Activated CD4-positive, alpha-beta T cell treated with anti-CD3 and anti-CD28 coated beads for 48 hours (primary cell): Measurements from ENCODE around the gene ARHGEF10L.
"Not testable (repeated sequence)": the region's sequence is repeated elsewhere in the genome, so short reads cannot be mapped to it uniquely, and the experiment has no call there.

ENCODE experiments used
- DNase-seq: peaks from one replicate; pipeline ENCODE4 v3.0.0-alpha.2; 2020

Gene ARHGEF10L, protein sequence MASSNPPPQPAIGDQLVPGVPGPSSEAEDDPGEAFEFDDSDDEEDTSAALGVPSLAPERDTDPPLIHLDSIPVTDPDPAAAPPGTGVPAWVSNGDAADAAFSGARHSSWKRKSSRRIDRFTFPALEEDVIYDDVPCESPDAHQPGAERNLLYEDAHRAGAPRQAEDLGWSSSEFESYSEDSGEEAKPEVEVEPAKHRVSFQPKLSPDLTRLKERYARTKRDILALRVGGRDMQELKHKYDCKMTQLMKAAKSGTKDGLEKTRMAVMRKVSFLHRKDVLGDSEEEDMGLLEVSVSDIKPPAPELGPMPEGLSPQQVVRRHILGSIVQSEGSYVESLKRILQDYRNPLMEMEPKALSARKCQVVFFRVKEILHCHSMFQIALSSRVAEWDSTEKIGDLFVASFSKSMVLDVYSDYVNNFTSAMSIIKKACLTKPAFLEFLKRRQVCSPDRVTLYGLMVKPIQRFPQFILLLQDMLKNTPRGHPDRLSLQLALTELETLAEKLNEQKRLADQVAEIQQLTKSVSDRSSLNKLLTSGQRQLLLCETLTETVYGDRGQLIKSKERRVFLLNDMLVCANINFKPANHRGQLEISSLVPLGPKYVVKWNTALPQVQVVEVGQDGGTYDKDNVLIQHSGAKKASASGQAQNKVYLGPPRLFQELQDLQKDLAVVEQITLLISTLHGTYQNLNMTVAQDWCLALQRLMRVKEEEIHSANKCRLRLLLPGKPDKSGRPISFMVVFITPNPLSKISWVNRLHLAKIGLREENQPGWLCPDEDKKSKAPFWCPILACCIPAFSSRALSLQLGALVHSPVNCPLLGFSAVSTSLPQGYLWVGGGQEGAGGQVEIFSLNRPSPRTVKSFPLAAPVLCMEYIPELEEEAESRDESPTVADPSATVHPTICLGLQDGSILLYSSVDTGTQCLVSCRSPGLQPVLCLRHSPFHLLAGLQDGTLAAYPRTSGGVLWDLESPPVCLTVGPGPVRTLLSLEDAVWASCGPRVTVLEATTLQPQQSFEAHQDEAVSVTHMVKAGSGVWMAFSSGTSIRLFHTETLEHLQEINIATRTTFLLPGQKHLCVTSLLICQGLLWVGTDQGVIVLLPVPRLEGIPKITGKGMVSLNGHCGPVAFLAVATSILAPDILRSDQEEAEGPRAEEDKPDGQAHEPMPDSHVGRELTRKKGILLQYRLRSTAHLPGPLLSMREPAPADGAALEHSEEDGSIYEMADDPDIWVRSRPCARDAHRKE (N-terminal part only)

DNA sequence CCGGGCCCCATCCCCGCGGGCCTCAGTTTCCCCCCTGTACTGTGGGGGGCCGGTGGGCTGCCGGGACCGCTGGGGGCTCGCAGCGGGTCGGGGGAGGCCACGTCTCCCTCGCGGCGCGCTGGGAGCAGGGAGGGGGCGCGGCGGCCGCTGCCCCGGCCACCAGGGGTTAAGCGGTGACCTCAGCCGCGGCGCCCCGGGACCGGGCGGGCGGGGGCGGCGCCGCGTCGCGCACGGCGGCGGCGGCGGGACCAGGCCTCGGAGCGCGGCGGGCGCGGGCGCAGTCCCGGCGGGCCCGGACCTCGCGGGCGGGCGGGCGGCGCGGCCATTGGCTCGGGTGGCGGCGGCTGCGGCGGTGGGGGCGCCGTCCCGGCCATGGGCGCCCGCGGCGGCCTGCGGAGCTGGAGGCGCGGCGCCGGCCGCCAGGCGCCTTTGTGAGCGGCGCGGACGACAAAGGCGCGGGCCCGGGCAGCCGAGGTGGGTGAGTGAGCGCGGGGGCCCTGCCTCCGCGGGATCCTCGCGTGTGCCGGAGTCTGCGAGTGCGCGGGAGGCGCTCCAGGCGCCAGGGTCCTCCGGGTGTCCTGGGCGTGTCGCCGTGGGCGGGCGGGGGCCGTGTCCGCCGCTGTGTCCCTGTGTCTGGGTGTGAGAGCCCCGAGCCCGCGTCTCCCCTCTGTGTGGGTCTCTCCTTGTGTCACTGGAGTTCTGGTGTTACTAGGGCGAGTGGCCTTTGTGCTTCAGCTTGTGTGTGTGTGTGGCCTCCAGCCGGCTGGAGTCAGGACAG is at the start of gene ARHGEF10L:
Gene ARHGEF10L, plus strand, starts transcription at position 222 of the 778 bp plus-strand sequence. CDS start 40,898 bp downstream, outside the sequence.
- no peak for DNase-seq

DNA sequence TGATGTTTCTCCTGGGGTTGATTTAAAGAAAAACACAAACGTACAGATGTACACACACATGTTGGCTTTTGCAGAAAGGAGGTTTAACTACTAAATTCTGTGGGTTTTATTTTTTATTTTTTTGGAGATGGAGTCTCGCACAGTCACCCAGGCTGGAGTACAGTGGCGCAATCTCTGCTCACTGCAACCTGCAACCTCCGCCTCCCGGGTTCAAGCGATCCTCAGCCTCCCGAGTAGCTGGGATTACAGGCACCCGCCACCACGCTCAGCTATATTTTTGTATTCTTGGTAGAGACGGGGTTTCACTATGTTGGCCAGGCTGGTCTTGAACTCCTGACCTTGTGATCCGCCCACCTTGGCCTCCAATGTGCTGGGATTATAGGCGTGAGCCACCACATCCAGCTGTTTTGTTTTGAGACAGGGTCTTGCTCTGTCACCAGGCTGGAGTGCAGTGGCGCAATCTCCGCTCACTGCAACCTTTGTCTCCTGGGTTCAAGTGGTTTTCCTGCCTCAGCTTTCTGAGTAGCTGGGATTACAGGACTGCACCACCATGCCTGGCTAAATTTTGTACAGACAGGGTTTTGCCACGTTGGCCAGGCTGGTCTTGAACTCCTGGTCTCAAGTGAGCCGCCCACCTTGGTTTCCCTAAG is 49.6 kb upstream of the ARHGEF10L start:
- not testable (repeated sequence) for DNase-seq

DNA sequence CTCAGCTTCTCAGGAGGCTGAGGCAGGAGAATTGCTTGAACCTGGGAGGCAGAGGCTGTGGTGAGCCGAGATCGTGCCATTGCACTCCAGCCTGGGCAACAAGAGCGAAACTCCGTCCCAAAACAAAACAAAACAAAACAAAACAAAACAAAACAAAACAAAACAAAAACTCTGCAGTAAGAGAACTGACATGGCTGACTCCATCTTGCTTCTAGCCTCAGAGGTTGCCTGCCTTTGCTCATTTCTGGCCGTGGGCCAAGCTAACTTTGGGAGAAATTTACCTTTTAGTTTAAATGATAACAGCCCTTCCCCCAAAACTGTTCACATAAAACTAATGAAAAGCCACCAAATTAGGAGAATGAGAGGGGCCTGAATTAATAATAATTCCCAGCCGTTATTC is 48.8 kb upstream of the ARHGEF10L start:
- not testable (repeated sequence) for DNase-seq

DNA sequence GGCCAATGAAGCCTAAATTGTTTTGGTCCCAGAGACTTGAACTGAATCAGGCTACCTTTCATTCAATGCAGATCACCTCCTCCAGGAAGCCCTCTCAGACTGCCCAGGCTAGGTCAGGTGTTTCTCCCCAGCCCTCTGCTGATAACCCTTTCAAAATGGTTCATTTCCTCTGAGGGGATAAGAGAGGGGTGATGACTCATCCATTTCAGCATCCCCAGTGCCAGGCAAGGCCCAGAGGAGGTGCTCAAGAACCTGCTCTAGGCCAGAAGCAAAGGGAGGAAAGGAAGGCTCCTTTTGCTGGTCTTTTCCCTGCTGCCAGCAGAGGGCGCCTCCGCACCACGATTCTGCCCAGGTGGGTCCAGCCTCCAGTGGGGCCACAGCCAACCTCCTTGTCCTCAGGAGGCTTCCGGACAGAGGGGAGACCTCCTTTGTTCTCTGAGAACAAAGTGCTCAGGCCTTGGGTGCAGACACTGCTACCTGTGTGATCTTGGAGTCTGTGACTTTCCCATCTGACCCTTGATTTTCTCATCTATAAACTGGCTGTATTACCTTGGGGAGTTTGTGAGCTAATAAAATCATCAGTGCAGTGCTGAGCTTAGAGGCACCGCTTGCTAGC is 45.3 kb upstream of the ARHGEF10L start:
- peak; percentile 82 for DNase-seq

DNA sequence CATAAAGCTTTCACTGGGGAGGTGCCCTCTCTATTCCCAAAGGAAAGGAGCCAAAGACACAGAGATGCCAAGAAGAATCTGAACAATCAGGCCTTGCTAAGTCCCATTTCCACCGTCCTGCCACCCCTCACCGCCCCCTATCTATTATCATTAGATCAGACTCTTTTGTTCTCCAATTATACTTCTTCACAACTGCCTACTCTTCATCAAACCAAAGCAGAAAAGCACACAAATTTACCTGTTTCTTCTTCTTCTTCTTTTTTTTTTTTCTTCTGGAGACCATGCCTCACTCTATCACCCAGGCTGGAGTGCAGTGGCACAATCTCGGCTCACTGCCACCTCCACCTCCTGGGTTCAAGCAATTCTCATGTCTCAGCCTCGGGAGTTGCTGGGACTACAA is 43.1 kb upstream of the ARHGEF10L start:
- DNase-seq, result no peak

DNA sequence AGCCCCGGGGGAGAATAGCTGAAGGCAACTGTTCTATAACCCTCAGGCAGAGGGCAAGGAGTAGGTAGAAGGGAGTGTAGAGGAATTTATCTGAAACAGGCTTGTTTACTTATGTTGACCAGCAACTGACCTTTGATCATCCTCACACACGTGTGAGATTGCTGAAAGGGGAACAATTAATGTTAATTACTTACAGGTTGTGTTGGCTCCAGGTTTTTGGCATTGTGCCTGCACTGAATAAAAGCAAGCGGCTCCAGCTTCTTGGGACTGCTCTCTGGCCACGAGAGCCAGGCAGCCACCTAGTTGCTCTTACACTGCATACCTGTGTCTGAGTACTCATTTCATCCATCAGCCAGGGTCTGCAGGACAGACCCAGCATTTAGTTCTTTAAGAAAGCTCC is 41.3 kb upstream of the ARHGEF10L start:
- no peak for DNase-seq

DNA sequence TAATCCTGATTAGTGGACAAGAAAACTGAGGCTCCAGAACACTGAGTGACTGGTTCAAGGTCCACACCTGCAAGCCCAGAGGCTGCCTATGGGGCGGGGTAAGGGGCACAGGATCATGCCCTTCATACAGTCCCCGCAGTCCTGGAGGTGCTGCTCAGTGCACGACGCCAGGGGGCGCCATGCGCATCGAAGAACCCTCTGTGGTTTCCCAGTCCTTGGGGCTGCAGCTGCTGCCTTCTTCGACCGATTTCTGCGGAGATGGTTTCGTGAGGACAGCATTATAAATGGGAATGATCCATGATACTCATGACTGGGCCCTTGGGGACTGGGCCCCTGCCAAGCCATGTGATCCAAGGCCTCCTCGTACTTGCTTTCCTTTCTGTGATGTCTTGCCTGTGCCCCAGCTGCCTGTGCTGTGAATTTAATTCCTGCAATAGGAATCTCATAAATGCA is 37.1 kb upstream of the ARHGEF10L start:
- peak; percentile 81 for DNase-seq

DNA sequence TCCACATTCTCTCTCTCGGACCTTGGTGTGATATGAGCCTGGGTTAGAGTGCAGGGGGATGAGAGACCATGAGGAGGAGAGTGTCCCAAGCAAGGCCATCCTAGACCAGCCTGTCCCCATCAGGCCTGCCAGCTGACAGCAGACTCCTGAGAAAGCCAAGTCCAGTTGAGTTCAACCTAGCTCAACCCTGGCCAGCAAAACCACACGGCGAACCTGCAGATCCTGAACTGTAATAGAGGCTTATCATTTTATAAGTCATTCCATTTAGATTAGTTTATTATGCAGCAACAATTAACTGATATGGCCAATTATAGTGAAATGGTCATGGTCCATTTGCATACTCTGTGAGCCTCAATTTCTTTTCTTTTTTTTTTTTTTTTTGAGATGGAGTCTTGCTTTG is 36.4 kb upstream of the ARHGEF10L start:
- DNase-seq, result no peak

DNA sequence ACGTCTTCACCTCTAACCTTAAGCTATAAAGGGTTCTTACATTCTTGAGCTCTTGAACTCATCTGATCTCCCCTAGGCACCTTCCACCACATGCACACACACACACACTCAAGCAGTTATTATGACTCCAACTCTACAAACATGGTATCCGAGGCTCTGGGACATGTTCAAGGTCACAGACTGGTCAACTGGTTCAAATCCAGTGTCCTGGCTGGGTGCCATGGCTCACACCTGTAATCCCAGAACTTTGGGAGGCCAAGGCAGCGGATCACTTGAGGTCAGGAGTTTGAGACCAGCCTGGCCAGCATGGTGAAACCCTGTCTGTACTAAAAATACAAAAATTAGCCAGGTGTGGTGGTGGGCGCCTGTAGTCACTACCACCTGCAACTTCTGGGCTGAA is 32.3 kb upstream of the ARHGEF10L start:
- not testable (repeated sequence) for DNase-seq

DNA sequence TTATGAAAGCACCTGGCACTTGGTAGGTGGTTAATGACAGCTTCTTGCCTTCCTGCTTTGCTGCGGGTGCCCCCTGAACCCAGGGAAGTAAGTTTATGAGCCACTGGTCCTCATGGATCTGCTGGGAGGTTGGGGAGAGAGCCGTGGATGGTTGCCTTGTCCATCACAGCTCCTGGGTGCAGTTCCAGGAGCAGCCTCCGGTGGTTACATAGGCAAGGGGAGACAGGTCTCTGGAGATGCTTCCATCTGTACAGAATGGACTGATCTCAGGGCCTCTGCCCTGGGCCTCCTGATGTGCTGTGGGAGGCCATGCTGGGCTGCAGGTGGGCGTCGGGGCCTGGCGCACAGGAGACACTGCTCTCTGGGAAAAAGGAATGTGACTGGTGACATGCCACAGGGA is 31.6 kb upstream of the ARHGEF10L start:
- DNase-seq, result peak; percentile 3

DNA sequence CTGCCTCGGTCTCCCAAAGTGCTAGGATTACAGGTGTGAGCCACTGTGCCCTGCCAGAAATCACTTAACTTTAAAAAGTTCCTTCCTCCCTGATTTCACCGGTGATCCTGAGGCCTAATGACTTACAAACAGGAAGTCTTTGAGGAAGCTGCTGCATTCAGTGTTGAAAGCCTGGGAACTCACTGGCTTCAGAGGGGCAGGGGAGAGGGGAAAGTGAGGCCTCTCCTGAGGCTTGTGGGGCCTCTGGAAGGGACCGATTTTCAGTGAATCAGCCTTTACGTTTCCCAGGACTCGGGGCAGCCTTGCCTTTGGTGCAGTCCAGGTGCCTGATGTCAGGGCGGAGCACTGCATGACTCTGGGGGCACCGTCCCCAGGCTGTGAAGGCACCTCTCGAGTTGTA is 30.1 kb upstream of the ARHGEF10L start:
- DNase-seq, result no peak

DNA sequence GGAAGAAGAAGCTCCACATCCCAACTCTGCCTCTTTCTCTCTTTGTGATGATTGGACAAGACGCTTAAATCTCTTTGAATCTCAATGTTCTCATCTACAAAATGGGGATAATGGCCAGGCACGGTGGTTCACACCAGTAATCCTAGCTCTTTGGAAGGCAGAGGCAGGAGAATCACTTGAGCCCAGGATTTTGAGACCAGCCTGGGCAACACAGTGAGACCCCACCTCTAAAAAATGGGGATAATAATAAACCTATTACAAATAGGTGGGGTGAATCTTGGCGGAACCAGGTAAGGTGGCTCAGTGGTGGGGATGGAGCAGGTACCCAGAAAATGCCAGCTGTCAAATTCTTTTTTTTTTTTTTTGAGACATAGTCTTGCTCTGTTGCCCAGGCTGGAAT is 29.4 kb upstream of the ARHGEF10L start:
- DNase-seq, result no peak

DNA sequence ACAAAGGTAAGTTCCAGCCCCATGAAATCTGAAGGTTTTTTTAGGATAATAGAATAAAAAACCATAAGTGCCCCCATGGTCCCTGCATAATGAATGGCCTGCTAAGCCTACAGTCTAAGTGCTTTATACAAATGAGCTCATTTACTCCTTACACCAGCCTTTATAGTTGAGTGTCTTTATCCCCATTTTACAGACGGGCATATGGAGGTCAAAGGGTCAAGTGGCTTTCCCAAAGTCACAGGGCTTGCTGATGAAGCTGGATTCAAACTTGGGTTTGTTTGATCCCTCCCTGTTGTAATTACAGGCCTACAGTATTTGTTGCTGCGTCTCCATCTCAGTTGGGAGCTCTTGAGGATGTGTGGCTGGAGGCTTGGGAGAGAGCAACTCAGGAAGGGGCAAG is 28.3 kb upstream of the ARHGEF10L start:
- DNase-seq, result no peak

DNA sequence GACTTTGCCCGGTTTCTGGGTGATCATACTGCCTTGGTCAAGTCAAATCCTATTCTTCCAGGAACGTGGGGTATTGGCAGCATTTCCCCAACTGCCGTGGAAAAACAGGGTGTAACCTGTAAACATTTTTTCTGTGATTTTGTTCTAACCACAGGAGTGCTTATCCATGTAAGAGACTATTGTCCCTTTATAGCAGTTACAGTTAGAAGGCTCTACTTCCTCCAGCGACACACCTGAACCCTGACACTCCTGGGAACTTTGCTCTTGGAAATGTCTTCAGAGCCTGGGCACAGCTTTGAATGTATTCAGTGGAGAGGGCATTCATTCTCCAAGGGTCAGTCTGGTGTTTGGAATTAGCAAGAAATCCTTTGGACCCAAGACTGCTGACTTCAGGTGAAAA is 26.4 kb upstream of the ARHGEF10L start:
- no peak for DNase-seq

DNA sequence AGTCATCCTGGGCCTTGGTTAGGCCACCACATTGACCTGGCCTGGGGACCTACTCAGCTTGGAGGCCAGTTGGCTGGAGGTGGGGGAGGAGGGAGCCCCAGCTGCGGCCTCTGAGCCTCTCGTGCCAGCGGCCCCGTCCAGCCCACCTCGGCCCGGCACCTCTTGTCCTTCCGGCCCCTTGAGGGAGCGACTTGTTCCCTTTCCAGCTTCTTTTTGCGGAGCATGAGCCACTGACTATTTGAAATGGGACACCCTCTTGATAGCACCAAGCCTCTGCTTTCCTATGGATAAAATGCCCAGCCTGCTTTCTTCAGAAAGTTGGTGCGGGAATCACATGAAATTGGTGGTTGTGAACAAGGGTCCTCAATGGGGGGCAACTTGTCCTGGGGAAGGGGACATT is 24.7 kb upstream of the ARHGEF10L start:
- no peak for DNase-seq

DNA sequence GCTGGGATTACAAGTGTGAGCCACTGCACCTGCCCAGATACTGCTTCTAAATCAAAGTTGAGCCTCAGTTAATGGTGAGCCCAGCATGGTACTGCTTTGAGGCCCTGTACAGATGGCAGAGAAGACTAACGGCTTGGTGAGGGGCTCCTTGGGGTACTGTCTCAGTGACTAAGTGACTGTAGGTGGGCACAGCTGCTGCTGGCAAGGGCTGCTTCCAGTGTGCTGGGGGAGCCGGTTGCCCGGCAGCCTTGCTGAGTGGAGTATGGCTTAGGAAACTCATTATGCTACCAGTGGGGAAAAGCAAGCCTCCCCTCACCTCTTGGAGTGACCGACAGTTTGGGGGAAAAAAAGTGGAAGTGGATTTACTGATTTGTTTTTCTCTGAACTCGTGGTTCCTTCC is 23.6 kb upstream of the ARHGEF10L start:
- no peak for DNase-seq

DNA sequence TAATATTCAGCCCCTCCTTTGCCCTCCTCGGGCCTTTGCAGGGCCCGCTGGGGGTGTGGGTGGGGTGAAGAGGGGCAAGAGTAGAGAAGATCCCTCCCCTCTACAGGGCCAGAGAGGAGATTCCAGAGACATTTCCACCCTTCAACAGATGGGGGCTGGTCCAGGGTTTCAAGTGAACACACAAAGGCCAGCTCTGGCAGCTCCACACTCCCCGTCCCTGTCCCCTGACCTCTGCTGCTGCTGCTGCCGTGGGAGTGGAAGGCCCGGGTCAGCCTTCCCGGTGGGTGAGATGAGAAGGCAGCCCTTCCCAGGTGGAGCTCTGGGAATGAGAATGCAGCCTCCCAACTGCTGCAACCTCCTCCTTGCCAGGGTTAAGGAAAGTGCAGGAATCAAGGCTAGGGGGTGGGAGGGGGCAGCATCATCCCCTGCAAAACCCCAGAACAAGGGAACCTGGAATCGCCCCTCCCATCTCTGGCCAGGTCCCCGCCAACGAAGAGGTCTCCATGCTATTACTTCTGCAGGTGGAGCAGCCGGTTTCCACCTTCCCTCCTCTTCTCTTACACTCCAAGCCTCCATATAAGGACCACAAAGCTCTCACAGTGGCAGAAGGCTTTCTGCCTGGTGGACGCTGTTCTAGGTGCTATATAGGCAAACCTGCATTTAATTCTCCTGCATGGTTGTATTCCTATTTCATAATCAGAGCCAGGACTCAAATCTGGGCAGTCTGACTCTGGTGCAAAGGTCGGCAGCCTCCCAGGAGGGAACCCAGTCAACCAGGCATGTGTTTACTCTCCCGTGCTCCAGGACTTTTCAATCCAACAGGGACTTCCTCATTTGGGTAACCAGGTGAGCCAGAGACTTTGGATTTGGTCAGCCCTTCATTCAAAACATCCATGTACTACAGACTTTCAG is 22.9 kb upstream of the ARHGEF10L start:
- no peak for DNase-seq

DNA sequence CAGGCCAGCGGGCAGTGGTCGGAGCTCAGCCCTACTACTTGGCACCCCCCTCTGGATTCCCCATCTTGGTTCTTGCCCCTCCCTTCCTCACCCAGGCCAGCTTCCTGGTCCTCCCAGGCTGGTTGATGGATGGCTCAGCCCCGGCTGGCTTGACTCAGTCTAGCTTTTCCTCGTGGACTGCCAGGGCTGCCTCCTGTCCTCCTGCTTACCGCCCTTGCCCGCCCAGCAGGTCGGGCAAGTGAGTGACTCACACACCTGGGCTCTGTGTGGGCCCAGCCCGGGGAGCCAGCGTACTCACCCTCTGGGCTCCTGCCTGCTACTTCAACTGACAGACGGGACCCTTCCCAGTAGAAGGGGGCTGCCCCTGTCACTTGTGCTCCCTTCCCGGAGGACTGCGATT is 19.5 kb upstream of the ARHGEF10L start:
- DNase-seq, result no peak

DNA sequence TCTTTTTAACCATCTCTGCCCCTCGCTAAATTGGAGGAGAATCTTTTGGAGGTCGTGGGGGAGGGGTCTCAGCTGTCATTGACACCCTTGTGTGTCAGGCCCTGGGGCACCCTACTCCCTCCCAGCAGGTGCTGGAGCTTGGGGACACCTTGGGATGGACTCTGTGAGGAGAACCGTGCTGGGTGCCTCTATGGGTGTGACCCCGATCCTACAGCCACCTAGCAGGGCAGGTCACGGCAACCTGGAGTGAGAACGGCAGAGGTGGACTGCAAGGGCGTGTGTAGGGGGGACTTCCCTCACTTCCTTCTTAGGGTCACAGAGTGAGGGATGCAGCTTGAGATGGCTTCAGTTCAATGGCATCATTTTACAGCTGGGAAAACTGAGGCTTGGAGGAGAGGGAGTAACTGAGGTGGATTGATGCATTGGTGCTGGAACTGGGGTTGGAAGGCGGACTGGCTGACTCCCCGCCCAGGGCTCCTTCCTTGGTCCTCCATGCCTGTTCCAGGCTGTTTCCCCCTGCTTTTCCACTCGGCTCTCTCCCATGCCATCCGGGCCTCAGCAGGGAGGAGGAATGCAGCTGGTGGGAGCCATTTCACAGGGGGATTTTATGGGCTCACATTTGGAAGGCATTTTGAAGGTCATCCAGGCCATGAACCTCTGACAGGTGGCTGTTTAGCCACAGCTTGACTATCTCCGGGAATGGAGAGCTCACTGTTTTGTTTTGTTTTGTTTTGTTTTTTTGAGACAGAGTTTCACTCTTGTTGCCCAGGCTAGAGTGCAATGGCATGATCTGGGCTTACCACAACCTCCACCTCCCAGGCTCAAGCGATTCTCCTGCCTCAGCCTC is 18.8 kb upstream of the ARHGEF10L start:
- no peak for DNase-seq
